Liver (tissue), 9 donors: Measurements from ENCODE around the gene YIPF6. TPM values are rescaled to one million over a fixed set of nuclear protein-coding genes. Genes with fewer than 3 reads are reported as not detected.
"Not testable (repeated sequence)": the region's sequence is repeated elsewhere in the genome, so short reads cannot be mapped to it uniquely, and the experiment has no call there.

Experiments
- DNase-seq: peaks from one replicate; pipeline ENCODE4 v3.0.0-alpha.2; 2017; ENCODE audit warnings: low spot score
- H3K27ac ChIP-seq, 2 donors: one replicate each; pipeline ENCODE4 v1.7.0; 2013; ENCODE audit warnings: inconsistent platforms in 2 of 2, low read length in 2 of 2, control low read depth in 1 of 2, low read depth in 1 of 2, mild to moderate bottlenecking in 1 of 2
- H3K27me3 ChIP-seq, 4 donors: one replicate each; pipeline versions ENCODE4 v1.6.1 to v1.7.0; 2013; ENCODE audit warnings: low read length in 3 of 4, inconsistent platforms in 1 of 4, mild to moderate bottlenecking in 1 of 4, moderate library complexity in 1 of 4; ENCODE audit not compliant: control insufficient read depth in 4 of 4, insufficient read depth in 4 of 4
- H3K36me3 ChIP-seq, 4 donors: one replicate each; pipeline versions ENCODE4 v1.6.1 to v1.7.0; 2013; ENCODE audit warnings: low read length in 3 of 4, mild to moderate bottlenecking in 3 of 4, low read depth in 1 of 4, moderate library complexity in 1 of 4; ENCODE audit not compliant: control insufficient read depth in 4 of 4, insufficient read depth in 3 of 4
- H3K4me1 ChIP-seq, 4 donors: one replicate each; pipeline versions ENCODE4 v1.6.1 to v1.7.0; 2013; ENCODE audit warnings: low read length in 3 of 4, mild to moderate bottlenecking in 3 of 4, moderate library complexity in 1 of 4; ENCODE audit not compliant: control insufficient read depth in 4 of 4, insufficient read depth in 4 of 4
- H3K4me3 ChIP-seq, 3 donors: one replicate each; pipeline versions ENCODE4 v1.6.1 to v1.7.0; 2013; ENCODE audit warnings: low read length in 3 of 3, control low read depth in 1 of 3, low read depth in 1 of 3, mild to moderate bottlenecking in 1 of 3
- H3K9ac ChIP-seq, 2 donors: one replicate each; pipeline ENCODE4 v1.7.0; 2013; ENCODE audit warnings: low read length in 2 of 2, mild to moderate bottlenecking in 2 of 2, moderate library complexity in 2 of 2, control low read depth in 1 of 2, low read depth in 1 of 2
- H3K9me3 ChIP-seq, 4 donors: one replicate each; pipeline versions ENCODE4 v1.6.1 to v1.7.0; 2013; ENCODE audit warnings: low read length in 3 of 4; ENCODE audit not compliant: control insufficient read depth in 4 of 4
- ATF3 ChIP-seq: IDR thresholded peaks from 2 replicates; pipeline ENCODE4 v1.6.1; 2016; ENCODE audit warnings: antibody characterized with exemption
- CTCF ChIP-seq: fragments of 150-350 bp; IDR thresholded peaks from 2 replicates; pipeline ENCODE4 v1.5.1; 2017; ENCODE audit warnings: improper control_type of control experiment, low read depth, low read length; ENCODE audit not compliant: missing input control
- EGR1 ChIP-seq, 2 donors: IDR thresholded peaks; 2 replicates each; pipeline ENCODE4 v1.6.1; 2016 to 2018; ENCODE audit warnings: antibody characterized with exemption in 2 of 2, low read depth in 2 of 2
- FOXA2 ChIP-seq: IDR thresholded peaks from 2 replicates; pipeline ENCODE4 v1.6.1; 2016; ENCODE audit warnings: antibody characterized with exemption
- GABPA ChIP-seq, 2 donors: IDR thresholded peaks in 1 of 2; conservative IDR thresholded peaks in 1 of 2; 2 replicates each; pipeline ENCODE4 v1.6.1; 2016; ENCODE audit warnings: antibody characterized with exemption in 2 of 2, mild to moderate bottlenecking in 1 of 2, moderate library complexity in 1 of 2
- HNF4A ChIP-seq, 2 donors: conservative IDR thresholded peaks; 2 replicates each; pipeline ENCODE4 v1.6.1; 2016; ENCODE audit warnings: antibody characterized with exemption in 2 of 2, mild to moderate bottlenecking in 2 of 2
- HNF4G ChIP-seq: IDR thresholded peaks from 2 replicates; pipeline ENCODE4 v1.6.1; 2016; ENCODE audit warnings: antibody characterized with exemption
- MAX ChIP-seq: IDR thresholded peaks from 2 replicates; pipeline ENCODE4 v1.6.1; 2016; ENCODE audit warnings: antibody characterized with exemption
- NR2F2 ChIP-seq: IDR thresholded peaks from 2 replicates; pipeline ENCODE4 v1.6.1; 2016; ENCODE audit warnings: antibody characterized with exemption
- RAD21 ChIP-seq, 2 donors: IDR thresholded peaks; 2 replicates each; pipeline ENCODE4 v1.6.1; 2016; ENCODE audit warnings: antibody characterized with exemption in 2 of 2, mild to moderate bottlenecking in 2 of 2
- RXRA ChIP-seq, 2 donors: IDR thresholded peaks; 2 replicates each; pipeline ENCODE4 v1.6.1; 2017 to 2018; ENCODE audit warnings: antibody characterized with exemption in 2 of 2, mild to moderate bottlenecking in 1 of 2
- SP1 ChIP-seq: IDR thresholded peaks from 2 replicates; pipeline ENCODE4 v1.6.1; 2018; ENCODE audit warnings: antibody characterized with exemption, mild to moderate bottlenecking
- TAF1 ChIP-seq: conservative IDR thresholded peaks from 2 replicates; pipeline ENCODE4 v1.6.1; 2016; ENCODE audit warnings: antibody characterized with exemption, mild to moderate bottlenecking
- YY1 ChIP-seq: IDR thresholded peaks from 2 replicates; pipeline ENCODE4 v1.6.1; 2016; ENCODE audit warnings: antibody characterized with exemption, mild to moderate bottlenecking
- WGBS: extraction: QIAGEN DNeasy Blood & Tissue Kit; methylation state at CpG from one replicate; pipeline ENCODE4 v1.1.7; 2013; 5-methylcytosine and 5-hydroxymethylcytosine counted together
- polyA plus RNA-seq, 2 donors: library from polyadenylated mRNA; stranded (reverse) in 1 of 2; unstranded in 1 of 2; fragments of 200-250 nt in 1 of 2; fragments of >200 nt in 1 of 2; fragmentation: Nextera tagmentation in 1 of 2; extraction: Ambion mirVana in 1 of 2; gene quantifications; one replicate each; pipeline versions ENCODE4 v1.2.1 to v1.2.3, GENCODE V29; 2013 to 2015
- total RNA-seq, 2 donors: library from RNA; depleted of rRNA; stranded (reverse); fragments of >200 nt; gene quantifications; one replicate each; pipeline ENCODE4 v1.2.3, GENCODE V29; 2014
- TF ChIP-seq, protein P1 (sequence below): IDR thresholded peaks from 2 replicates; pipeline ENCODE4 v1.6.1; 2016; ENCODE audit warnings: antibody characterized with exemption
- TF ChIP-seq, protein P2 (sequence below): IDR thresholded peaks from 2 replicates; pipeline ENCODE4 v1.6.1; 2016; ENCODE audit warnings: antibody characterized with exemption, mild to moderate bottlenecking
- donor health status: healthy.
- donor health status: healthy.
- donor health status: healthy.
- donor health status: healthy.
- donor health status: healthy.

Gene YIPF6
- total and polyA plus RNA-seq, 4 donors, result 11.9 to 36.3 (median 28.4) TPM

- no peak for TF ChIP-seq EGR1 (IDR thresholded peaks at IDR 0.05; ENCODE audit: low read depth in 2 of 2)
- TF ChIP-seq ATF3, result no peak
- no peak for TF ChIP-seq HNF4A (conservative IDR thresholded peaks at IDR 0.05)
- no peak for TF ChIP-seq GABPA (IDR thresholded peaks at IDR 0.05 in 1 of 2, conservative IDR thresholded peaks at IDR 0.05 in 1 of 2)
- no peak for TF ChIP-seq RXRA (IDR thresholded peaks at IDR 0.05)
- TF ChIP-seq HNF4G, result no peak
- no peak for TF ChIP-seq TAF1
- peak; percentile 77 to 93 for TF ChIP-seq RAD21 (IDR thresholded peaks at IDR 0.05)
- peak; percentile 72 for TF ChIP-seq CTCF
- no peak overlapping the region for H3K4me3 ChIP-seq
- no peaks in the 10 kb centered on the region for H3K4me1 ChIP-seq
- WGBS, result 33% methylated on average over 3 of the region's 3 CpGs
- no peak overlapping the region for H3K27ac ChIP-seq
- peaks cover 0 to 10% (median 5%) of the 10 kb centered on the region in 4 donors for H3K36me3 ChIP-seq
- H3K27me3 ChIP-seq, result no peaks in the 10 kb centered on the region
- no peak overlapping the region for H3K9ac ChIP-seq
- no peak for DNase-seq
- H3K9me3 ChIP-seq, result no peaks in the 10 kb centered on the region
Measured at GRCh38 chrX:68511255-68511654, 12.4 kb downstream of the YIPF6 start.

DNA sequence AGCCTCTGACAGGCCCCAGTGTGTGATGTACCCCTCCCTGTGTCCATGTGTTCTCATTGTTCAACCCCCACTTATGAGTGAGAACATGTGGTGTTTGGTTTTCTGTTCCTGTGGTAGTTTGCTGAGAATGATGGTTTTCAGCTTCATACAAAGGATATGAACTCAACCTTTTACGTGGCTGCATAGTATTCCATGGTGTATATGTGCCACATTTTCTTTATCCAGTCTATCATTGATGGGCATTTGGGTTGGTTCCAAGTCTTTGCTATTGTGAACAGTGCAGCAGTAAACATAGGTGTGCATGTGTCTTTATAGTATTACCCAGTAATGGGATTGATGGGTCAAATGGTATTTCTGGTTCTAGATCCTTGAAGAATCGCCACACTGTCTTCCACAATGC, 25.8 kb downstream of the YIPF6 start:
- H3K36me3 ChIP-seq, result peaks cover 2 to 25% (median 16%) of the 10 kb centered on the region in 4 donors
- DNase-seq, H3K9me3 ChIP-seq, H3K9ac ChIP-seq, H3K4me3 ChIP-seq, H3K27me3 ChIP-seq, H3K27ac ChIP-seq, H3K4me1 ChIP-seq: not testable (repeated sequence)
- 98% methylated on average over 2 of the region's 2 CpGs for WGBS

DNA sequence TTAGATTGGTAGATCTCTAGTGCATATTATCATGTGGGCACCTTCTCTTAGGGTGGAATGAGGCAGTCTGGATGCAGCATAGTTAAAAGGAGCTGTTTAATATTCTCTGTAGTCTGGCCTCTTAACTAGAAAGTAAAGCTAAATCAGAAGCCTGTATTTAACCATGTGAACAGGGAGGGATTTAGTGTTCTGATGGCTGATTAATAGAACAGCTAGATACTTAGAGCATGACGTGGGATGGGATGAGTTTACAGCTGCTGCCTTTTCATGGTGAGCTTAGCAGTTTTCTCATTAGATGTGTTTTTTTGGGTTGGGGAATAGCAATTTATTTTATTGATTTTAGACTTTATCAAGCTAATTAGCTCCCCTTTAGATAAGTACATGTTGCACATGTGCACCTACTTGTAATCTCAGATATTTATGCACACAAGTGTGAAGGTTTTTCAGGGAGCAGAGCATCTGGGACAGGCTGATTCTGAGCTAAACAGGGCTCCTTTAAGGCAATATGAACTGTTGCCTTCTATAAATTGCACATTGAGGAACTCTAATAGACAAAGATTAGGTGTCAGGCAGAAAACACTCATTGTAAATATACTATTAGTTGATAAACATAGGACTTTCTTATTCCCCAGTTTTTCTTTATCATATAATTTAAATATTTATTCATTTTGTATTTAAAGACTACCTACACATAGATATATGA, 34.1 kb downstream of the YIPF6 start:
- Histone ChIP-seq H3K36me3 (peaks cover 1 to 12% (median 7%) of the 10 kb centered on the region in 4 donors), H3K4me3 (no peak overlapping the region), H3K27ac (no peak overlapping the region), H3K4me1 (no peaks in the 10 kb centered on the region), H3K27me3 (no peaks in the 10 kb centered on the region), H3K9me3 (no peaks in the 10 kb centered on the region), H3K9ac (no peak overlapping the region)
- DNase-seq, result no peak
- 93% methylated on average over 1 of the region's 1 CpG for whole genome bisulfite sequencing
- TF ChIP-seq GABPA (IDR thresholded peaks at IDR 0.05 in 1 of 2, conservative IDR thresholded peaks at IDR 0.05 in 1 of 2) (no peak), HNF4G (no peak), ATF3 (no peak), MAX (no peak), SP1 (no peak), RXRA (IDR thresholded peaks at IDR 0.05) (no peak), TAF1 (no peak), NR2F2 (no peak), CTCF (no peak), FOXA2 (no peak), YY1 (no peak)
- TF ChIP-seq, protein P1, sequence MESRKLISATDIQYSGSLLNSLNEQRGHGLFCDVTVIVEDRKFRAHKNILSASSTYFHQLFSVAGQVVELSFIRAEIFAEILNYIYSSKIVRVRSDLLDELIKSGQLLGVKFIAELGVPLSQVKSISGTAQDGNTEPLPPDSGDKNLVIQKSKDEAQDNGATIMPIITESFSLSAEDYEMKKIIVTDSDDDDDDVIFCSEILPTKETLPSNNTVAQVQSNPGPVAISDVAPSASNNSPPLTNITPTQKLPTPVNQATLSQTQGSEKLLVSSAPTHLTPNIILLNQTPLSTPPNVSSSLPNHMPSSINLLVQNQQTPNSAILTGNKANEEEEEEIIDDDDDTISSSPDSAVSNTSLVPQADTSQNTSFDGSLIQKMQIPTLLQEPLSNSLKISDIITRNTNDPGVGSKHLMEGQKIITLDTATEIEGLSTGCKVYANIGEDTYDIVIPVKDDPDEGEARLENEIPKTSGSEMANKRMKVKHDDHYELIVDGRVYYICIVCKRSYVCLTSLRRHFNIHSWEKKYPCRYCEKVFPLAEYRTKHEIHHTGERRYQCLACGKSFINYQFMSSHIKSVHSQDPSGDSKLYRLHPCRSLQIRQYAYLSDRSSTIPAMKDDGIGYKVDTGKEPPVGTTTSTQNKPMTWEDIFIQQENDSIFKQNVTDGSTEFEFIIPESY, result no peak
- TF ChIP-seq, protein P2, sequence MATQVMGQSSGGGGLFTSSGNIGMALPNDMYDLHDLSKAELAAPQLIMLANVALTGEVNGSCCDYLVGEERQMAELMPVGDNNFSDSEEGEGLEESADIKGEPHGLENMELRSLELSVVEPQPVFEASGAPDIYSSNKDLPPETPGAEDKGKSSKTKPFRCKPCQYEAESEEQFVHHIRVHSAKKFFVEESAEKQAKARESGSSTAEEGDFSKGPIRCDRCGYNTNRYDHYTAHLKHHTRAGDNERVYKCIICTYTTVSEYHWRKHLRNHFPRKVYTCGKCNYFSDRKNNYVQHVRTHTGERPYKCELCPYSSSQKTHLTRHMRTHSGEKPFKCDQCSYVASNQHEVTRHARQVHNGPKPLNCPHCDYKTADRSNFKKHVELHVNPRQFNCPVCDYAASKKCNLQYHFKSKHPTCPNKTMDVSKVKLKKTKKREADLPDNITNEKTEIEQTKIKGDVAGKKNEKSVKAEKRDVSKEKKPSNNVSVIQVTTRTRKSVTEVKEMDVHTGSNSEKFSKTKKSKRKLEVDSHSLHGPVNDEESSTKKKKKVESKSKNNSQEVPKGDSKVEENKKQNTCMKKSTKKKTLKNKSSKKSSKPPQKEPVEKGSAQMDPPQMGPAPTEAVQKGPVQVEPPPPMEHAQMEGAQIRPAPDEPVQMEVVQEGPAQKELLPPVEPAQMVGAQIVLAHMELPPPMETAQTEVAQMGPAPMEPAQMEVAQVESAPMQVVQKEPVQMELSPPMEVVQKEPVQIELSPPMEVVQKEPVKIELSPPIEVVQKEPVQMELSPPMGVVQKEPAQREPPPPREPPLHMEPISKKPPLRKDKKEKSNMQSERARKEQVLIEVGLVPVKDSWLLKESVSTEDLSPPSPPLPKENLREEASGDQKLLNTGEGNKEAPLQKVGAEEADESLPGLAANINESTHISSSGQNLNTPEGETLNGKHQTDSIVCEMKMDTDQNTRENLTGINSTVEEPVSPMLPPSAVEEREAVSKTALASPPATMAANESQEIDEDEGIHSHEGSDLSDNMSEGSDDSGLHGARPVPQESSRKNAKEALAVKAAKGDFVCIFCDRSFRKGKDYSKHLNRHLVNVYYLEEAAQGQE, result no peak
